G401 (cell line): ENCODE data around the gene SARM1. TPM values are rescaled to one million over a fixed set of nuclear protein-coding genes. Genes with fewer than 3 reads are reported as not detected.

Source experiments
- DNase-seq: peaks from one replicate; pipeline ENCODE4 v3.0.0-alpha.2; 2015; ENCODE audit warnings: low spot score
- in situ Hi-C: cut with HindIII; loops from 2 replicates; pipeline ENCODE4 v1.10.0; 2016; ENCODE audit warnings: low sequenced_read_pairs, mixed read lengths
- total RNA-seq: library from RNA; depleted of rRNA; stranded (reverse); fragments of >200 nt; shearing (Covaris generic); gene quantifications from 2 replicates; pipeline ENCODE4 v1.2.3, GENCODE V29; 2014

Gene SARM1
- total RNA-seq, 1 experiment from 2014 or later = 18.6 TPM

GRCh38 chr17:28339431-28339830 is 32.1 kb upstream of the SARM1 start:
- in situ Hi-C loops = no loop called here
- no peak for DNase-seq

- DNase-seq = no peak
- in situ Hi-C loops = no loop called here
Observed at GRCh38 chr17:28340374-28340773, 31.1 kb upstream of the SARM1 start.

GRCh38 chr17:28341516-28341915 is 30.0 kb upstream of the SARM1 start:
- in situ Hi-C loops = no loop called here
- DNase-seq = no peak

GRCh38 chr17:28342313-28342712 is 29.2 kb upstream of the SARM1 start:
- in situ Hi-C loops = no loop called here
- no peak for DNase-seq

- in situ Hi-C loops = no loop called here
- DNase-seq = no peak
Observed at GRCh38 chr17:28343491-28343932, 28.0 kb upstream of the SARM1 start.

GRCh38 chr17:28344011-28344410 is 27.5 kb upstream of the SARM1 start:
- in situ Hi-C loops = no loop called here

GRCh38 chr17:28344435-28344901 is 27.0 kb upstream of the SARM1 start:
- in situ Hi-C loops = no loop called here
- no peak for DNase-seq

More at GRCh38 chr17:28344011-28344410, 27.5 kb upstream of the SARM1 start:
- DNase-seq = no peak

GRCh38 chr17:28345419-28346198 is 25.9 kb upstream of the SARM1 start:
- no peak for DNase-seq
- in situ Hi-C loops = no loop called here

- in situ Hi-C loops = no loop called here
- DNase-seq = no peak
Observed at GRCh38 chr17:28346199-28346580, 25.3 kb upstream of the SARM1 start.

GRCh38 chr17:28346746-28347246 is 24.7 kb upstream of the SARM1 start:
- in situ Hi-C loops = no loop called here
- no peak for DNase-seq

GRCh38 chr17:28347261-28347891 is 24.1 kb upstream of the SARM1 start:
- in situ Hi-C loops = no loop called here
- no peak for DNase-seq

GRCh38 chr17:28348979-28349378 is 22.5 kb upstream of the SARM1 start:
- in situ Hi-C loops = no loop called here
- DNase-seq = no peak

GRCh38 chr17:28350271-28350670 is 21.2 kb upstream of the SARM1 start:
- in situ Hi-C loops = no loop called here
- DNase-seq = no peak

- DNase-seq = peak; percentile 92
- in situ Hi-C loops = no loop called here
Observed at GRCh38 chr17:28357061-28357900, 14.2 kb upstream of the SARM1 start, which contains the start of gene POLDIP2. Gene POLDIP2, minus strand, starts transcription at chr17:28357527. Its CDS starts 79 bp downstream, at chr17:28357448.

GRCh38 chr17:28357901-28358197 is 13.6 kb upstream of the SARM1 start:
- in situ Hi-C loops = no loop called here

GRCh38 chr17:28363186-28363585 is 8.3 kb upstream of the SARM1 start:
- no peak for DNase-seq
- in situ Hi-C loops = no loop called here

More at GRCh38 chr17:28357901-28358197, 13.6 kb upstream of the SARM1 start:
- no peak for DNase-seq

GRCh38 chr17:28363776-28364650 is 7.5 kb upstream of the SARM1 start:
- in situ Hi-C loops = no loop called here
- DNase-seq = no peak

GRCh38 chr17:28364665-28365363 is 6.7 kb upstream of the SARM1 start, which contains the start of gene SEBOX:
Gene SEBOX, minus strand, starts transcription at chr17:28365199. Its CDS starts 48 bp downstream, at chr17:28365151.
- in situ Hi-C loops = no loop called here
- DNase-seq = no peak
